ENCODE measurements around the gene PTX4. TPM values are rescaled to one million over a fixed set of nuclear protein-coding genes. Genes with fewer than 3 reads are reported as not detected.

PTX4 gene
- total and polyA plus RNA-seq, 9 of the 15 experiments (the other 6 are each of a cell fraction or from before 2014, with no cell fraction given) = 0.11 TPM; not detected in 8

- no peak for TF ChIP-seq ZNF586 (CRISPR knock-in tag; conservative IDR thresholded peaks at IDR 0.05)
- no peak; a peak in 1 of 4 replicates for TF ChIP-seq SIN3A (IDR thresholded peaks at IDR 0.05; ENCODE audit: borderline replicate concordance in 2 of 2, control insufficient read depth in 1 of 2, low read depth in 2 of 2, low read length in 2 of 2)
- TF ChIP-seq GABPA (tag; conservative IDR thresholded peaks at IDR 0.05; ENCODE audit: low read depth) = no peak
- no peak for TF ChIP-seq USF1 (CRISPR knock-in tag; IDR thresholded peaks at IDR 0.05)
- no peak for TF ChIP-seq ETV1 (tag; conservative IDR thresholded peaks at IDR 0.05; ENCODE audit: low read depth)
- TF ChIP-seq HDAC8 (tag; IDR thresholded peaks at IDR 0.05) = no peak
- TF ChIP-seq NCOA1 (IDR thresholded peaks at IDR 0.05; ENCODE audit: low read depth) = no peak
- no peak for TF ChIP-seq KDM5B (IDR thresholded peaks at IDR 0.05; ENCODE audit: insufficient replicate concordance, low read depth, low read length)
- no peak for TF ChIP-seq JUNB (CRISPR knock-in tag; conservative IDR thresholded peaks at IDR 0.05)
- TF ChIP-seq HES1 (IDR thresholded peaks at IDR 0.05; ENCODE audit: low read depth) = no peak
- TF ChIP-seq OTX1 (CRISPR knock-in tag; IDR thresholded peaks at IDR 0.05) = peak; percentile 23; the same call in 1 of the 2 replicates
- TF ChIP-seq NFXL1 (CRISPR knock-in tag; IDR thresholded peaks at IDR 0.05) = no peak
- no peak for TF ChIP-seq CREB5 (CRISPR knock-in tag; IDR thresholded peaks at IDR 0.05)
- 0 out of 2 replicates have a peak, but pooled peaks have one; percentile 11 for TF ChIP-seq C11orf30 (IDR thresholded peaks at IDR 0.05; ENCODE audit: low read depth)
- no peak for TF ChIP-seq MXD1 (CRISPR knock-in tag; IDR thresholded peaks at IDR 0.05; ENCODE audit: borderline replicate concordance, poor library complexity, severe bottlenecking)
- TF ChIP-seq NR2C2 (CRISPR knock-in tag; IDR thresholded peaks at IDR 0.05) = no peak
- peak; percentile 72 for TF ChIP-seq NR2C2 (tag; IDR thresholded peaks at IDR 0.05)
- no peak for TF ChIP-seq BRF1 (IDR thresholded peaks at IDR 0.05; ENCODE audit: borderline replicate concordance, extremely low read depth, insufficient read length)
- no peak for TF ChIP-seq SNRNP70 (optimal IDR thresholded peaks at IDR 0.05; ENCODE audit: low read depth, low read length)
- TF ChIP-seq FOXJ3 (CRISPR knock-in tag; IDR thresholded peaks at IDR 0.05) = no peak
- TF ChIP-seq EP400 (IDR thresholded peaks at IDR 0.05) = no peak
- no peak for TF ChIP-seq ZKSCAN8 (CRISPR knock-in tag; IDR thresholded peaks at IDR 0.05)
- TF ChIP-seq POLR3G (IDR thresholded peaks at IDR 0.05; ENCODE audit: extremely low read depth, insufficient read length, insufficient replicate concordance) = no peak
- TF ChIP-seq HNRNPL (IDR thresholded peaks at IDR 0.05; ENCODE audit: low read depth, low read length) = no peak
Observed at GRCh38 chr16:1474082-1474795, 14.5 kb downstream of the PTX4 start (continued).
